GM12878 (cell line): ENCODE measurements around the gene DDC. TPM values are rescaled to one million over a fixed set of nuclear protein-coding genes. Genes with fewer than 3 reads are reported as not detected.

Experiments
- ATAC-seq: fragments of 200-7000 bp; cut with Tn5 transposase; 3 replicates; pipeline ENCODE4 v1.9.1; 2020; ENCODE audit warnings: mild to moderate bottlenecking, moderate library complexity
- BruUV-seq: library from RNA; stranded (reverse); fragments of 400-500 nt; replicated peaks from 2 replicates; lab custom pipeline; 2021; lab: Mats Ljungman, UMichigan
- CTCF ChIA-PET: fragments of 300-600 bp; sonication (Branson Sonifier 250); formaldehyde crosslinking; extraction: SDS; loops from one replicate; lab custom pipeline; 2021; ENCODE audit warnings: inconsistent platforms; lab: Yijun Ruan, JAX
- POLR2A ChIA-PET: fragments of 350-600 bp; formaldehyde crosslinking; extraction: SDS; loops from one replicate; lab custom pipeline; 2021; ENCODE audit warnings: inconsistent platforms; lab: Charles Lee
- RAD21 ChIA-PET: fragments of 300-600 bp; sonication (Branson Sonifier 250); formaldehyde crosslinking; loops from one replicate; lab custom pipeline; 2023; ENCODE audit warnings: antibody characterized with exemption; ENCODE audit not compliant: unreplicated experiment; lab: Charles Lee
- SMC1A ChIA-PET: fragments of 300-600 bp; sonication (Branson Sonifier 250); formaldehyde crosslinking; loops from one replicate; lab custom pipeline; 2023; ENCODE audit not compliant: unreplicated experiment, uncharacterized antibody; lab: Charles Lee
- DNase-seq: peaks from one replicate; pipeline ENCODE4 v3.0.0-alpha.2; 2011; ENCODE audit warnings: low read depth, low spot score
- FAIRE-seq: peaks from 3 replicates; lab custom pipeline; 2011; peaks lifted over from hg19 to GRCh38; lab: Jason Lieb, UNC
- H2AFZ ChIP-seq: 2 replicates; pipeline ENCODE4 v1.6.0; 2011; ENCODE audit warnings: low read depth, low read length, control low read depth; ENCODE audit not compliant: control insufficient read depth
- H3K27ac ChIP-seq: 2 replicates; pipeline ENCODE4 v1.5.1; 2011; ENCODE audit warnings: control low read depth; ENCODE audit not compliant: control insufficient read depth, insufficient read depth
- H3K27me3 ChIP-seq, 2 experiments: replicated peaks in 1 of 2; 2 replicates each; pipeline versions ENCODE4 v1.6.0 to v1.6.1; 2011; ENCODE audit warnings: low read length in 1 of 2; ENCODE audit not compliant: control insufficient read depth in 2 of 2, insufficient read depth in 2 of 2
- H3K36me3 ChIP-seq, 2 experiments: 2 replicates each; pipeline ENCODE4 v1.5.1; 2011; ENCODE audit warnings: low read length in 1 of 2; ENCODE audit not compliant: control insufficient read depth in 2 of 2, insufficient read depth in 2 of 2
- H3K4me1 ChIP-seq: 2 replicates; pipeline ENCODE4 v1.6.1; 2011; ENCODE audit warnings: mild to moderate bottlenecking, low read length, moderate library complexity, mixed read lengths; ENCODE audit not compliant: control insufficient read depth, insufficient read depth
- H3K4me2 ChIP-seq: 2 replicates; pipeline ENCODE4 v1.6.0; 2011; ENCODE audit warnings: control low read depth; ENCODE audit not compliant: control insufficient read depth, insufficient read depth
- H3K4me3 ChIP-seq: fragments of 200-600 bp; sonication (generic); 2 replicates; pipeline ENCODE4 v1.5.1; 2016
- H3K79me2 ChIP-seq: 2 replicates; pipeline ENCODE4 v1.6.0; 2011; ENCODE audit warnings: low read length; ENCODE audit not compliant: control insufficient read depth, insufficient read depth
- H3K9ac ChIP-seq: 2 replicates; pipeline ENCODE4 v1.8.0; 2011; ENCODE audit warnings: low read length, control low read depth, mixed read lengths; ENCODE audit not compliant: control insufficient read depth, insufficient read depth
- H3K9me3 ChIP-seq: replicated peaks from 3 replicates; pipeline ENCODE4 v1.5.1; 2011; ENCODE audit warnings: mild to moderate bottlenecking, low read length; ENCODE audit not compliant: control insufficient read depth, insufficient read depth
- H4K20me1 ChIP-seq: 2 replicates; pipeline ENCODE4 v1.6.0; 2011; ENCODE audit not compliant: control insufficient read depth, insufficient read depth
- ASH2L ChIP-seq: fragments of 300-600, 200-600 bp; sonication (generic); IDR thresholded peaks from 2 replicates; pipeline ENCODE4 v1.6.1; 2017; ENCODE audit warnings: low read depth, mild to moderate bottlenecking, borderline replicate concordance
- BACH1 ChIP-seq: fragments of 450-650 bp; IDR thresholded peaks from 2 replicates; pipeline ENCODE4 v1.6.1; 2017; ENCODE audit warnings: mild to moderate bottlenecking, borderline replicate concordance
- BCL11A ChIP-seq: IDR thresholded peaks from 2 replicates; pipeline ENCODE4 v1.6.1; 2011; ENCODE audit warnings: low read depth, low read length
- CBX5 ChIP-seq: sonication (generic); IDR thresholded peaks from 2 replicates; pipeline ENCODE4 v1.6.1; 2016; ENCODE audit warnings: low read depth, moderate library complexity, mild to moderate bottlenecking, inconsistent platforms
- PBX3 ChIP-seq: IDR thresholded peaks from 2 replicates; pipeline ENCODE4 v1.6.1; 2011; ENCODE audit warnings: mild to moderate bottlenecking, low read depth, low read length, moderate library complexity; ENCODE audit not compliant: insufficient replicate concordance
- PKNOX1 ChIP-seq: fragments of 450-650 bp; IDR thresholded peaks from 2 replicates; pipeline ENCODE4 v1.6.1; 2016; ENCODE audit warnings: mild to moderate bottlenecking
- POLR2AphosphoS2 ChIP-seq: IDR thresholded peaks from 2 replicates; pipeline ENCODE4 v1.6.1; 2011; ENCODE audit warnings: low read depth, mild to moderate bottlenecking, low read length, improper control_type of control experiment, moderate library complexity
- POU2F2 ChIP-seq: IDR thresholded peaks from 3 replicates; pipeline ENCODE4 v1.6.1; 2011; ENCODE audit warnings: low read depth, mild to moderate bottlenecking, low read length, borderline replicate concordance
- RB1 ChIP-seq: fragments of 450-650 bp; formaldehyde crosslinking; IDR thresholded peaks from 2 replicates; pipeline ENCODE4 v1.6.1; 2017; ENCODE audit warnings: mild to moderate bottlenecking, borderline replicate concordance
- RELB ChIP-seq: fragments of 450-650 bp; IDR thresholded peaks from 2 replicates; pipeline ENCODE4 v1.6.1; 2017; ENCODE audit warnings: low read depth, mild to moderate bottlenecking, moderate library complexity
- TAF1 ChIP-seq: IDR thresholded peaks from 2 replicates; pipeline ENCODE4 v1.6.1; 2011; ENCODE audit warnings: mild to moderate bottlenecking, low read depth, low read length, borderline replicate concordance
- TCF12 ChIP-seq: IDR thresholded peaks from 2 replicates; pipeline ENCODE4 v1.6.1; 2011; ENCODE audit warnings: low read depth, mild to moderate bottlenecking, low read length
- WRNIP1 ChIP-seq: IDR thresholded peaks from 2 replicates; pipeline ENCODE4 v1.6.1; 2011; ENCODE audit warnings: low read depth, low read length, improper control_type of control experiment, borderline replicate concordance
- YBX1 ChIP-seq: fragments of 450-650 bp; IDR thresholded peaks from 2 replicates; pipeline ENCODE4 v1.6.1; 2016; ENCODE audit warnings: antibody characterized with exemption
- ZNF384 ChIP-seq: IDR thresholded peaks from 2 replicates; pipeline ENCODE4 v1.6.1; 2012; ENCODE audit warnings: low read depth, mild to moderate bottlenecking, low read length, improper control_type of control experiment, borderline replicate concordance
- ZSCAN29 ChIP-seq: fragments of 450-650 bp; IDR thresholded peaks from 2 replicates; pipeline ENCODE4 v1.6.1; 2017; ENCODE audit warnings: mild to moderate bottlenecking, moderate library complexity
- WGBS: methylation state at CpG from one replicate; pipeline ENCODE4 v1.1.6; 2016; ENCODE audit warnings: low lambda C conversion rate; ENCODE audit not compliant: insufficient replicate concordance, insufficient coverage; ENCODE audit errors: missing lambda C conversion rate; 5-methylcytosine and 5-hydroxymethylcytosine counted together
- in situ Hi-C: fragments of 300-500 bp; cut with MboI; formaldehyde crosslinking; loops from 9 replicates; pipeline ENCODE4 v1.14.3; 2018; ENCODE audit warnings: mixed read lengths
- intact Hi-C: fragments of 100-400 bp; cut with micrococcal nuclease; formaldehyde crosslinking; loops from one replicate; pipeline ENCODE4 v1.14.2; 2022; ENCODE audit not compliant: unreplicated experiment
- polyA plus RNA-seq, 11 experiments: library from polyadenylated mRNA; depleted of rRNA in 4 of 11; unstranded in 6 of 11; stranded (reverse) in 5 of 11; fragments of >200 nt; fragmentation: Nextera tagmentation in 4 of 11; fragmentation: Illumina TruSeq in 1 of 11; extraction: Ambion mirVana in 4 of 11; extraction: Trizol in 1 of 11; gene quantifications; 1 replicate in 1 of 11; 2 replicates in 10 of 11; pipeline versions ENCODE4 v1.2.1 to v1.2.3, GENCODE V29; 2011 to 2016; ENCODE audit warnings: inconsistent platforms in 2 of 11, missing spikeins in 2 of 11, low read depth in 1 of 11
- total RNA-seq, 4 experiments: library from RNA; depleted of rRNA in 3 of 4; stranded (reverse); fragments of >200 nt in 3 of 4; fragmentation: Illumina TruSeq in 1 of 4; extraction: Trizol in 1 of 4; gene quantifications; 2 replicates each; pipeline versions ENCODE4 v1.2.1 to v1.2.3, GENCODE V29; 2013 to 2021
- TF ChIP-seq, protein P1 (sequence below): fragments of 450-650 bp; IDR thresholded peaks from 2 replicates; pipeline ENCODE4 v1.6.1; 2017; ENCODE audit warnings: mild to moderate bottlenecking, moderate library complexity

DDC gene
- total and polyA plus RNA-seq, 10 of the 15 experiments (the other 5 are each of a cell fraction or from before 2014, with no cell fraction given): not detected

GRCh38 chr7:50497968-50498367 is 67.2 kb downstream of the DDC start (continued):
- TF ChIP-seq RELB (no peak), ZSCAN29 (no peak), ASH2L (no peak), CBX5 (no peak), TAF1 (no peak), RB1 (no peak), BACH1 (no peak), YBX1 (no peak), POLR2AphosphoS2 (no peak), TCF12 (no peak), POU2F2 (no peak), ZNF384 (no peak), BCL11A (no peak)

DNA sequence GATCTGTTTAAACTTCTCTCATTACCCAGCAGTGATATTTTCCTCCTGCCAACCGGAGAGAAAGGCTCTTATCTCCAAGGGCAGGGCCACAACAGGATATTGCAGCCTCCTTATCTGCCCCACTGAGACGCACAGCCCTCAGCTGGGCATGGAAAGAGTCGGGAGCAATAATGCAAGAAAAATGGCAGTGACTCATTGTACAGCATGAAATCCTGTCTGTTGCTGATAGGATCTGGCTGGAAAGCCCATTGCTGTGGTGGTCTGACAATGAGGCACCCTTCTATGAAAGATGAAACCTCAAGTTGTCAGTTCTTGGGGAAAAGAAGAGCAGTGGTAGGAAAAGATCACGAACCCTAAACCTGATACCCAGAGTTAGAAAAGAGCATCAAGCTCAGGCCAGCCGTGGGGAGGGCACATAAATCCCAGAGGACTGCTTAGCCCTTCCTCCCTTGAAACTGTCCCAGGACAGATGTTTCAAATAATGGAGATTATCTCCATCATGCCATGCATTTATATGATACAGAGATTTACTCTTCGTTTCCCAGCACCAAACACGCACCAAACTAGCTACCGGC is 68.0 kb downstream of the DDC start:
- Histone ChIP-seq H3K4me2 (no peak overlapping the region), H3K36me3 (no peaks in the 10 kb centered on the region), H2AFZ (no peak overlapping the region), H3K27ac (no peak overlapping the region), H4K20me1 (no peaks in the 10 kb centered on the region), H3K9me3 (no peaks in the 10 kb centered on the region), H3K27me3 (peaks cover 5 to 6% of the 10 kb centered on the region in 2 experiments; a peak in 3 of 4 replicates), H3K79me2 (no peaks in the 10 kb centered on the region), H3K9ac (no peak overlapping the region), H3K4me1 (no peaks in the 10 kb centered on the region), H3K4me3 (no peak overlapping the region)
- ChIA-PET RAD21 (no interaction called here), SMC1A (no interaction called here), POLR2A (no interaction called here), CTCF (interaction anchor here (1.5 kb wide), 1 partner anchor 403 kb away, joined by 4 read pairs; the partner anchor contains the start of gene ZPBP)
- FAIRE-seq: no peak
- no peak for ATAC-seq
- intact Hi-C loops: no loop called here
- 27% methylated on average over 8 of the region's 8 CpGs for whole genome bisulfite sequencing
- DNase-seq: no peak
- no TSS peak for BruUV-seq
- in situ Hi-C loops: no loop called here
- TF ChIP-seq PKNOX1 (no peak), PBX3 (no peak), WRNIP1 (no peak)
- TF ChIP-seq, protein P1, sequence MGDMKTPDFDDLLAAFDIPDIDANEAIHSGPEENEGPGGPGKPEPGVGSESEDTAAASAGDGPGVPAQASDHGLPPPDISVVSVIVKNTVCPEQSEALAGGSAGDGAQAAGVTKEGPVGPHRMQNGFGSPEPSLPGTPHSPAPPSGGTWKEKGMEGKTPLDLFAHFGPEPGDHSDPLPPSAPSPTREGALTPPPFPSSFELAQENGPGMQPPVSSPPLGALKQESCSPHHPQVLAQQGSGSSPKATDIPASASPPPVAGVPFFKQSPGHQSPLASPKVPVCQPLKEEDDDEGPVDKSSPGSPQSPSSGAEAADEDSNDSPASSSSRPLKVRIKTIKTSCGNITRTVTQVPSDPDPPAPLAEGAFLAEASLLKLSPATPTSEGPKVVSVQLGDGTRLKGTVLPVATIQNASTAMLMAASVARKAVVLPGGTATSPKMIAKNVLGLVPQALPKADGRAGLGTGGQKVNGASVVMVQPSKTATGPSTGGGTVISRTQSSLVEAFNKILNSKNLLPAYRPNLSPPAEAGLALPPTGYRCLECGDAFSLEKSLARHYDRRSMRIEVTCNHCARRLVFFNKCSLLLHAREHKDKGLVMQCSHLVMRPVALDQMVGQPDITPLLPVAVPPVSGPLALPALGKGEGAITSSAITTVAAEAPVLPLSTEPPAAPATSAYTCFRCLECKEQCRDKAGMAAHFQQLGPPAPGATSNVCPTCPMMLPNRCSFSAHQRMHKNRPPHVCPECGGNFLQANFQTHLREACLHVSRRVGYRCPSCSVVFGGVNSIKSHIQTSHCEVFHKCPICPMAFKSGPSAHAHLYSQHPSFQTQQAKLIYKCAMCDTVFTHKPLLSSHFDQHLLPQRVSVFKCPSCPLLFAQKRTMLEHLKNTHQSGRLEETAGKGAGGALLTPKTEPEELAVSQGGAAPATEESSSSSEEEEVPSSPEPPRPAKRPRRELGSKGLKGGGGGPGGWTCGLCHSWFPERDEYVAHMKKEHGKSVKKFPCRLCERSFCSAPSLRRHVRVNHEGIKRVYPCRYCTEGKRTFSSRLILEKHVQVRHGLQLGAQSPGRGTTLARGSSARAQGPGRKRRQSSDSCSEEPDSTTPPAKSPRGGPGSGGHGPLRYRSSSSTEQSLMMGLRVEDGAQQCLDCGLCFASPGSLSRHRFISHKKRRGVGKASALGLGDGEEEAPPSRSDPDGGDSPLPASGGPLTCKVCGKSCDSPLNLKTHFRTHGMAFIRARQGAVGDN: no peak
